KBM-7 (cell line): ENCODE data around the gene MIEN1.
"Not testable (repeated sequence)": the region's sequence is repeated elsewhere in the genome, so short reads cannot be mapped to it uniquely, and the experiment has no call there.

Source experiments
- DNase-seq: peaks from one replicate; pipeline ENCODE4 v3.0.0-alpha.2; 2015
- in situ Hi-C: fragments of 300-500 bp; cut with MboI; formaldehyde crosslinking; loops from 2 replicates; pipeline ENCODE4 v1.14.3; 2020; ENCODE audit warnings: low sequenced_read_pairs, low pct_unique_long_range_greater_than_20kb, mixed read lengths

MIEN1 gene

DNA sequence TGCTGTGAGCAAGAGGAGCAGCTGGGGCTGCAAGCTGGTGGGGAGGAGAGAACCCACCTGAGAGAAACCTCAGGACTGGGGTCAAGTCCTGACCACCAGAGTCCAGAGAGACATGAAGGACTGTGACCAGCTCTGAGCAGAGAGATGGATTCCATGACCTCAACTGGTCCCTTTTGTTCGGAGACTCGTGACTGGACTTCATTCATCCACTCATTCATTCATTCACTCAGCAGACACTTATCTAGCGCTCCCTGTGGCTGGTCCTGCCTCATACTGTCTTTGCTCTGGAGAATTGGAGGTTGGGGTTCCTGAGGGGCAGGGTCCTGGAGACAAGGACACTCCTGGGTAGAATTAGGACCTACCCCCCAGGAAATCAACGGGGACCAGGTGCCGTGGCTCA lies 26.4 kb downstream of the MIEN1 start:
- DNase-seq = no peak
- in situ Hi-C loops = no loop called here

DNA sequence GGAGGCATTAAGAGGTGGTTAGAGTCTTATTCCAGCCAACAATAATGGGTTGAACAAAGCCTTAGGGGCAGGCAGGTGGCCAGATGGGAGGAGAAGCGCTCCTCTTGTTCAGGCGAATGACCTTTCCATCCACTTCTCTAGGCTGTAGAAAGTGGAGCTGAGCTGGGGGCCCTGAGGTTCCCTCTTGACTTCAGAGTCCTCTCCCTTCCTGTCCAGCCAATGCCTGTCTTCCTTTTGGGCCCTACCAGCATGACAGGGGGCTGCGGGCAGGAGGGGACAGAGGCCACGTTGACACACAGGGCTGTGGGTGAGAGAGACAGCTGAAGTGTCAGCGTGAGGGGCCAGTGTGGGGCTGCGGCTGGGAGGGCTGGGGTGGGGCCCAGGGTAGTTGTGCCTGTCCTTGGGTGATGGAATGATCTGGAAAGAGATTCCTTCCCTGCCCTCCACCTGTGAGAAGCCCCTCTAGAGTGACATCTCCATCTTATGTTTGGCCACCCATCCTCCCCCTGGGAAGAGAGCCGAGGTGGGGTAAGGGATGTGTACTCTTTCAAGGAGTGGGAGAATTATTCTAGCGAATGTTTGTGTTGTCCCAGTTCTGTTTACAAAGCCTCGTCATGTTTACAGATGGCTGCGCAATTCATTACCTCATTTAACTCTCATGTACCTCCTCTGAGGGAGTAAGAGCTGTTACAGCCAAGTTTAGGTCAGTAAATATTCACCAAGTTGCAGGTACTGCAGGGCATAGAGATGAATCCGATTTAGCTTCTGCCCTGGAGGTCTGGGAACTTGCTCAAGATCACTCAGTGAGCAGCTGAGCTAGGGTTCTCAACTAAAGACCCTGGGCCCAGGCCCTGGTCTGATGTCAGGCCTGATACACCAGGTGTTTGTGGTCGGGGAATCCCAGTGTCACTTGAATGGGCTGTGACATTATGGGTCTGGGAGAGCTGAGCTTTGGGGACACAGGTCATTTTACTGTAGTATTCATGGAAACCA lies 27.1 kb downstream of the MIEN1 start:
- no peak for DNase-seq

GRCh38 chr17:39701784-39702422 lies 28.4 kb downstream of the MIEN1 start:
- DNase-seq = no peak
- in situ Hi-C loops = no loop called here

More for the DNA sequence above, 27.1 kb downstream of the MIEN1 start:
- in situ Hi-C loops = no loop called here

DNA sequence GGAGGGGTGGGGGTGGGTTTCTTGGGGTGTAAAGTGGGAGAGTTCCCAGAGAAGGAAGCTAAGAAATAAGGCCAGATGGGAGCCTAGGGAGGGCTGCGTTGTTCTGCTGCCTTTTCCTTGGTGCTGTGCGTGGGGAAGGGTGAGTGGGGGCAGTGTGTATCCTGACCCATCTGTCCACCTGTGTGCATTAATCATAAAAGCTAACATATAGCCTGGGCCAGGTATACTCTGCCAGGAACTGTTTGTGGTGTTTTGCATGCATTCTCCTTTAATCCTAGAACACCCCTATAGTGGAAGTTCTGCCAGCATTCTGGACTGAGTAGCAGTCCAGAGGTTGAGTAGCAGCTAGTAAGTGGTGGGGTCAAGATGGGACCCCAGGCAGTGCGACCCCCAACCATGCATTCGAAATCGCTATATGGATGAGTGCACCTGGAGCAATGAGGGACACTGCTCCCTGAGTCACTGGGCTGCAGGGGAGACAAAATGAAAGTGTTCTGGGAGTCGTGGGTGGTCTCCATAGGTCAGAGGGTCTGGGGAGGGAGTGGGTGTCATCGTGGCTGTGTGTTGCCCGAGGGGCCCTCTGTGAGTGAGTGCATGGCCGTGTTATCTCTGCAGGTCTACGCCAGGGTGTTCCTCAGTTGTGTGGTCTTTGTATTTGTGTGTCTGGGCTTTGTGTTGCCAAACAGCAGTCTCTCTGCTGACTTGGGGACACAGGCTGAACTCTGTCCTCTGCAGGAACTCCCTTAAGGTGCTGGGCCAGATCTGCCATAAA lies 29.1 kb downstream of the MIEN1 start:
- in situ Hi-C loops = no loop called here
- DNase-seq = no peak

DNA sequence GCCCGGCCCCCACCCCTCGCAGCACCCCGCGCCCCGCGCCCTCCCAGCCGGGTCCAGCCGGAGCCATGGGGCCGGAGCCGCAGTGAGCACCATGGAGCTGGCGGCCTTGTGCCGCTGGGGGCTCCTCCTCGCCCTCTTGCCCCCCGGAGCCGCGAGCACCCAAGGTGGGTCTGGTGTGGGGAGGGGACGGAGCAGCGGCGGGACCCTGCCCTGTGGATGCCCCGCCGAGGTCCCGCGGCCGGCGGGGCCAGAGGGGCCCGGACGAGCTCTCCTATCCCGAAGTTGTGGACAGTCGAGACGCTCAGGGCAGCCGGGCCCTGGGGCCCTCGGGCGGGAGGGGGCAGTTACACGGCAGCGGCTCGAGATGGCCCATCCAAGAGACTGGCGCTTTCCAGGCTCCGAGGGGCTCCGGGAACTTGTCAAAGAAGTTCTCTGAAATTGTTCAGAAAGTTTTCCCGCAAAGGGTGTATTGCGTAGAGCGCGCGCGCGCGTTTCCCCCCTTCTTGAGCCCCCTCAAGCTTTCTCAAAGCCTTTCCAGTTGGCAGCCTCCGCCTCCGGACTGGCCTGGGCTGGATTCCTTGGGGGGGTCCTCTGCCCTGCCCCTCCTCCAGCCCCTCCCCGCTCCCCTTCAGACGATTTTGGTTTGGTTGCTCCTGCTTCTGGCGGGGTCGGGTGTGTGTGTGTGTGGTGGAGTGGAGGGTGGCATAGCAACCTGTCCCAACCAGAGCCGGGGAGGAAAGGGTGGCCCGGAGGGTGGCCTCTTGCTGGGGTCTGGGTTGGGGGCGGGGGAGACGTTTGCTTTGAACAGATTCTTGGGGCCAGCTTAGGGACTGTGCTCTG lies 30.0 kb downstream of the MIEN1 start:
- DNase-seq = no peak

GRCh38 chr17:39699818-39700147 lies 30.5 kb downstream of the MIEN1 start, which contains the start of gene ERBB2:
TSS of gene ERBB2 (plus strand) at chr17:39700064. CDS start at chr17:39700239, 175 bp downstream.
- in situ Hi-C loops = no loop called here
- DNase-seq = no peak

More for the DNA sequence above, 30.0 kb downstream of the MIEN1 start:
- in situ Hi-C loops = no loop called here

DNA sequence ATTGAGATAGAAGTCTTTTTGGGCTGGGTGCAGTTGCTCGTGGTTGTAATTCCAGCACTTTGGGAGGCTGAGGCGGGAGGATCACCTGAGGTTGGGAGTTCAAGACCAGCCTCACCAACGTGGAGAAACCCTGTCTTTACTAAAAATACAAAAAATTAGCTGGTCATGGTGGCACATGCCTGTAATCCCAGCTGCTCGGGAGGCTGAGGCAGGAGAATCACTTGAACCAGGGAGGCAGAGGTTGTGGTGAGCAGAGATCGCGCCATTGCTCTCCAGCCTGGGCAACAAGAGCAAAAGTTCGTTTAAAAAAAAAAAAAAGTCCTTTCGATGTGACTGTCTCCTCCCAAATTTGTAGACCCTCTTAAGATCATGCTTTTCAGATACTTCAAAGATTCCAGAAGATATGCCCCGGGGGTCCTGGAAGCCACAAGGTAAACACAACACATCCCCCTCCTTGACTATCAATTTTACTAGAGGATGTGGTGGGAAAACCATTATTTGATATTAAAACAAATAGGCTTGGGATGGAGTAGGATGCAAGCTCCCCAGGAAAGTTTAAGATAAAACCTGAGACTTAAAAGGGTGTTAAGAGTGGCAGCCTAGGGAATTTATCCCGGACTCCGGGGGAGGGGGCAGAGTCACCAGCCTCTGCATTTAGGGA lies 31.0 kb downstream of the MIEN1 start:
- DNase-seq, in situ Hi-C loops: not testable (repeated sequence)

DNA sequence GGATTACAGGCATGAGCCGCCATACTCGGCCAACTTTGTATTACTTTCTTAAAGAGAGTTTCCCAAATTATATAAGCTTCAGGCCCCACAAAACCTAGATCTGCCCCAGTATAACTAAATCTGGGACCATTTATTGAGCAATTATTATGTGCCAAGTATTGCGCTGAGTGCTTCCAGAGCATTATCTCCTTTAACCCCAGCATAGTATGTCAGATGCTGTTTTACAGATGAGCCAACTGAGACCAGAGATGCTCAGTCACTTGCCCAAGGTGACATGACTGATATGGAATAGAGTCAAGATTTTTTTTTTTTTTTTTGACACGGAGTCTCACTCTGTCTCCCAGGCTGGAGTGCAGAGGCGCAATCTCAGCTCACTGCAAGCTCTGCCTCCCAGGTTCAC lies 32.4 kb downstream of the MIEN1 start:
- in situ Hi-C loops = no loop called here

DNA sequence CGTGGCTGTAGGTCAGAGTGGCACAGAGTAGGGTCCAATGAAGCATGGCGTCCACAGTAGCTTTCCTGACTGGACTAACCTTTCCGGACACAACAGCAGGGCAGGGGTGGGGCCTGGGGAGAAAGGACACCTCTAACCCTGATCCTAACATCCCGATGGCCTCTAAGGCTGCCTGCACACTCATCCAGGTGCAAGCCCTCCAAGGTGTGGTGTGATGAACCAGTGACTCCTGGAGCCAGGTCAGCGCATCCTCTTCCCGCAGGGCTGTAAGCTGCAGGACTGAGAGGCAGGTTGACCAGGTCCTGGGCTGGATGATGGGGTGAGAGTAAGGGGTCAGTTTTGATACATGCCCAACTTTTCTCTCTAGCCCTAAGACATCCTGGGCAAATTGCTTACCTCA lies 33.6 kb downstream of the MIEN1 start:
- in situ Hi-C loops = no loop called here
- no peak for DNase-seq

More for the DNA sequence above, 32.4 kb downstream of the MIEN1 start:
- no peak for DNase-seq

DNA sequence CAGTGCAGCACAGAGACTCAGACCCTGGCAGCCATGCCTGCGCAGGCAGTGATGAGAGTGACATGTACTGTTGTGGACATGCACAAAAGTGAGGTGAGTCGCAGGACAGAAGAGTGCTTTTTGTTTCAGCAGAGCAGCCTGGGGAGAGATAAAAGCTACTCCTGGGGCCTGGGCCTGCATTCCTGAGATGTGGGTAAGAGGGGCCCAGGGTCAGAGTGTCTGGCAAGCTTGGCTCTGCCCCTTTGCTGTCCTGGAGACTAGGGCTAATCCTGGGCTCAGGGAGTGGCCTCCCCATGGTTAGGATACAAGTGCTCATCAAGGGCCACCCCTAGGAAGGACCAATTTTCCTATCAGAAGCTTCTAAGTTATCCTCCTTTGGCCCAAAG lies 35.2 kb downstream of the MIEN1 start:
- DNase-seq = no peak
- in situ Hi-C loops = no loop called here

DNA sequence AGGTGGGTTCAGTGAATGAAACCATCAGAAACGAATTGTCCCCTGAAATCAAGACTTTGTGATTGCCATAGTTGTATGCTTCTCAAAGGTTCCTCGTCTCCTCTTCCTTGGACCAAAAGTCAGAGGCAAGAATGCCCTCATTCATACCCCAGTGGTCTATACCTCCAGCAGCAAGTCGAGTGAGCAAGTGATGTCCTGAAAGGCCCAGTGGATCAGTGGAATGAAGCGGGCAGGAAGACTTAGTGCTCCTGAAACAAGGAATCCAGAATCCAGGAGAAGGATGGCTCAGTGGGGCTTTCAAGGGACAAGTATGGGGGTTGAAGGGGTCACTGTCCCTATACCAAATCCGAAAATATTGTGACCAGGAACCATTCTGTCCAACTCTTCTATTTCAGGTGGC lies 35.7 kb downstream of the MIEN1 start:
- in situ Hi-C loops = no loop called here

DNA sequence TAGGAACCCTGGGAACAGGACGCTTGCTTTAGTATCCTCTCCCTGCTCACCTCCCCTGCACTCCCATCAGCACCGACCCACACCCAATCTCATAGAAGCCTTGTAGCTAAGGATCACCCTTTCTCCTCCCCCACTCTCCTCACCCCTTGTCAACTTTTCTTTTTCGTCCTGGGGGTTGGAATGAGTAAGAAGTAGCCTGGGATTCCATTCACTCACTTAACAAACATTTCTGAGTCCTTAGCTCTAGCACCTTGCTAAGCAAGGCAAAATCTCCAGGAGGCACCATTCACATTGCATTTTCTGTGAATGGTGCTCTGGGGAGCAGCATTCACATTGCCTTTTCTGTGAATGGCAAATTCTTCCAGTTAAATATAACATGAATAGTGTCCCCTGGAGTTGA lies 41.4 kb downstream of the MIEN1 start:
- in situ Hi-C loops = no loop called here
- no peak for DNase-seq

More for the DNA sequence above, 35.7 kb downstream of the MIEN1 start:
- no peak for DNase-seq

DNA sequence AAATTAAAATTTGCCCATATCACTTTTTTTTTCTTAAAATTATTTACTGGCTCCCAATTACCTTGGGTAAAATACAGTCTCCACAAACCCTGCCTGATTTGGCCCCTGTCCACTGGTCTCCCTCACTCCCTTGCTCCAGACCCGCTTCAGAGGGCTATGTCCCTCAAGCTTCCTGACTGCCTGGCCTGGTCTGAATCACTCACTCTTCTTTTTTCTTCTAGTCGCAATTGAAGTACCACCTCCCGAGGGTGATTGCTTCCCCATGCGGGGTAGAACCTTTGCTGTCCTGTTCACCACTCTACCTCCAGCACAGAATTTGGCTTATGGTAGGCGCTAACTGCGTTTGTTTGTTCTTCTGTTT lies 41.9 kb downstream of the MIEN1 start:
- no peak for DNase-seq
- in situ Hi-C loops = no loop called here

GRCh38 chr17:39687546-39688474 lies 42.5 kb downstream of the MIEN1 start, which contains the start of gene PGAP3:
TSS of gene PGAP3 (minus strand) at chr17:39688057. CDS start at chr17:39688014, 43 bp downstream.
- in situ Hi-C loops = no loop called here
- DNase-seq = peak; percentile 94

- in situ Hi-C loops = no loop called here
- no peak for DNase-seq
Measured at GRCh38 chr17:39687101-39687545, 43.2 kb downstream of the MIEN1 start.

DNA sequence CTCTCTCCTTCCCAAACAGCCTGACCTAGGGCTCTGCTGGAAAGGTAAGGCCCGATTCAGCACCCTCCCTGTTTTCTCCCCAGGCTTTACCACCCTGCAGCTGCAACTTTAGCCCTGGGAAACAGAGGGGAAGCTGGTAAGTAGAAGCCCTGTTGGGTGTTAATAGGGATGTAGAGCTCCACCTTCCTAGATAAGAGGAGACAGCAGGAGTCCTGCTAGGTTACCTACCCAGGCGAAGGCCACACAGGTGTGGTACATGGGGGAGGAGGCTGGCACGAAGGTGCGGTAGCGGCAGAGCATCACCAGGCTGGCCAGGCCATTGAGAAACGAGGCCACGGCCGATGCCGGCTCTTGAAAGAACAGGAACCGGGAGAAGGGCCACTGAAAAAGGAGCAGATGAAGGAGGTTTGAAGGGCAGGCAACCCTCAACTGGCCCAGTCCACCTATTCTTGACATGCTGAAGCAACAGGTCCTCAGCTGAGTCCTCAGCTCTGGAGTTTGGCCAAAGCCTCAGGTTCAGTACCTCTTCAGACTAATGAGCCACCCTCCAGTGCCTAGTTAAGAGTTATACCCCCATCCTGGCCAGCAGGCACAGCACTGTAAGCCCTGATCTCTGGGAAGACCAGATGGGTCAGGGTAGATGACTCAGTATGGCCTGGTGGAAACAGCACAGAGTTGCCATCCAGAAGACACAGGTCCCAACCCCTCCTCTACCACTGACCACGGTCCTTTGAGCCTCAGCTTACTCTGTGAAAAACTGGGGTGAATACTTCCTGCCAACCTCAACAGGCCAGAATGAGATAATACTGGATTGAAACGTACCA lies 45.8 kb downstream of the MIEN1 start:
- no peak for DNase-seq
- in situ Hi-C loops = no loop called here
